ENCODE measurements around the gene LARP4B.
"Not testable (repeated sequence)": the region's sequence is repeated elsewhere in the genome, so short reads cannot be mapped to it uniquely, and the experiment has no call there.

Gene LARP4B

GRCh38 chr10:943334-944033 is 12.0 kb upstream of the LARP4B start:
- Histone ChIP-seq H3K36me3 (ENCODE audit: control insufficient read depth in 2 of 2, insufficient read depth in 2 of 2, low read length in 2 of 2) (no peaks in the 10 kb centered on the region), H3K4me3 (ENCODE audit: low read length in 2 of 2) (no peak overlapping the region), H3K4me1 (ENCODE audit: control insufficient read depth, insufficient read depth, low read length) (no peaks in the 10 kb centered on the region), H3K27ac (ENCODE audit: low read length) (no peak overlapping the region), H3K9ac (ENCODE audit: low read length in 2 of 2) (no peak overlapping the region), H3K9me3 (ENCODE audit: control insufficient read depth in 2 of 2, low read length in 2 of 2) (no peaks in the 10 kb centered on the region), H3K27me3 (ENCODE audit: control insufficient read depth in 1 of 2, insufficient read depth in 2 of 2, low read length in 2 of 2) (no peaks in the 10 kb centered on the region)

DNA sequence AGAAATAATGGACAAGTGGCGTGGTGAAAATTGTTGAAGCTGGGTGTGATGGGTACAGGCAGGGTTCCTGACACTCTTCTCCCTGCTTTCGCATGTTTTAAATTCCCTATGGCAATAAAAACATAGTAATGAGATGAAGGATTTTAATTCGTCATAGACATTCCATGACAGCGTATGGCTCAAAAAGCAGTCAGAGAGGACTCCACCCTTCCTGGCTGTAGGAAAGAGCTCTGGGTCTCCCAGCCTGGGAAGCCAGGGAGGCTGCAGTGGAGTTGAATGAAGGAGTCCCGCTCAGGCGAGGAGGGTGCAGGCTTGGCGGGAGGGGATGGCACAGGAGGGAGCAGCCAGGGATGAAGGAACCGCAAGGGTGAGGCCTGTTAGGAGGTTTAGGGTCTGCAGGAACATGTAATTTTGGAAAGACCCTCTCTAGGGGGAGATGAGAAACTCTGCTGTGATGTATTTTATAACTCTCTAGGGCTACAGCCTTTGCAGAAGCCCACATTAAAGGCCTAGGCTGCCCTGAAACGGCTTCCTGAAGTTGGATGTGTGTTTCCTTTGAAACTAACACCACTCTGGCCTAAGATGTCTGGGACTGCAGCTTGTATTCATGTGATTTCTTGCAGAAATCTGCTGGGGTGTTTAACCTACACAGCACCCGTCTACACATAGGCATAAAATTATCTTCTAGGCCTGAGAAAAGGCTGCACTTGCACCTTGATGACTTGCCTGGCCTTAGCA is 7.6 kb upstream of the LARP4B start:
- Histone ChIP-seq H3K9ac (ENCODE audit: low read length in 2 of 2) (no peak overlapping the region), H3K27me3 (ENCODE audit: control insufficient read depth in 1 of 2, insufficient read depth in 2 of 2, low read length in 2 of 2) (no peaks in the 10 kb centered on the region), H3K4me3 (ENCODE audit: low read length in 2 of 2) (no peak overlapping the region), H3K36me3 (ENCODE audit: control insufficient read depth in 2 of 2, insufficient read depth in 2 of 2, low read length in 2 of 2) (no peaks in the 10 kb centered on the region), H3K27ac (ENCODE audit: low read length) (no peak overlapping the region), H3K4me1 (ENCODE audit: control insufficient read depth, insufficient read depth, low read length) (no peaks in the 10 kb centered on the region), H3K9me3 (ENCODE audit: control insufficient read depth in 2 of 2, low read length in 2 of 2) (no peaks in the 10 kb centered on the region)

- Histone ChIP-seq H3K9me3 (ENCODE audit: control insufficient read depth in 2 of 2, low read length in 2 of 2) (no peaks in the 10 kb centered on the region), H3K9ac (ENCODE audit: low read length in 2 of 2) (no peak overlapping the region), H3K4me1 (ENCODE audit: control insufficient read depth, insufficient read depth, low read length) (peaks cover 6% of the 10 kb centered on the region), H3K27me3 (ENCODE audit: control insufficient read depth in 1 of 2, insufficient read depth in 2 of 2, low read length in 2 of 2) (no peaks in the 10 kb centered on the region), H3K27ac (ENCODE audit: low read length) (no peak overlapping the region), H3K36me3 (ENCODE audit: control insufficient read depth in 2 of 2, insufficient read depth in 2 of 2, low read length in 2 of 2) (no peaks in the 10 kb centered on the region), H3K4me3 (ENCODE audit: low read length in 2 of 2) (no peak overlapping the region)
Measured at GRCh38 chr10:934746-935406, 3.4 kb upstream of the LARP4B start.

DNA sequence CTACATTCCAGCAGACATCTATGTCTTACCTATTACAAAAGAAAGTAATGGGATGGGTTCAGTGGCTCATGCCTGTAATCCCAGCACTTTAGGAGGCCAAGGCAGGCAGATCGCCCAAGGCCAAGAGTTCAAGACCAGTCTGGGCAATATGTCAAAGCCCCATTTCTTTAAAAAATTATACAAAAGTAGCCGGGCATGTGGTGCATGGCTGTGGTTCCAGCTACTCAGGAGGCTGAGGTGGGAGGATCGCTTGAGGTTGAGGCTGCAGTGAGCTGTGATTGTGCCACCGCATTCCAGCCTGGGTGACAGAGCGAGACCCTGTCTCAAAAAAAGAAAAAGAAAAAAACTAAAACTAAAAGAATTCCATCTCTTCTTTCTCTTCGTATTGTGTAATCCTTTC is 2.7 kb upstream of the LARP4B start:
- not testable (repeated sequence) for H3K4me3 ChIP-seq (ENCODE audit: low read length in 2 of 2); H3K27ac ChIP-seq (ENCODE audit: low read length); H3K36me3 ChIP-seq (ENCODE audit: control insufficient read depth in 2 of 2, insufficient read depth in 2 of 2, low read length in 2 of 2); H3K4me1 ChIP-seq (ENCODE audit: control insufficient read depth, insufficient read depth, low read length); H3K9me3 ChIP-seq (ENCODE audit: control insufficient read depth in 2 of 2, low read length in 2 of 2); H3K27me3 ChIP-seq (ENCODE audit: control insufficient read depth in 1 of 2, insufficient read depth in 2 of 2, low read length in 2 of 2); H3K9ac ChIP-seq (ENCODE audit: low read length in 2 of 2)

- H3K9me3 ChIP-seq (ENCODE audit: control insufficient read depth in 2 of 2, low read length in 2 of 2) = no peaks in the 10 kb centered on the region
- H3K36me3 ChIP-seq (ENCODE audit: control insufficient read depth in 2 of 2, insufficient read depth in 2 of 2, low read length in 2 of 2) = no peaks in the 10 kb centered on the region
- no peaks in the 10 kb centered on the region for H3K27me3 ChIP-seq (ENCODE audit: control insufficient read depth in 1 of 2, insufficient read depth in 2 of 2, low read length in 2 of 2)
- H3K27ac ChIP-seq (ENCODE audit: low read length) = peak overlapping the region; percentile 76
- H3K4me3 ChIP-seq (ENCODE audit: low read length in 2 of 2) = no peak overlapping the region
- H3K9ac ChIP-seq (ENCODE audit: low read length in 2 of 2) = no peak overlapping the region
- H3K4me1 ChIP-seq (ENCODE audit: control insufficient read depth, insufficient read depth, low read length) = peaks cover 8% of the 10 kb centered on the region
Measured at GRCh38 chr10:932589-932988, 1.1 kb upstream of the LARP4B start.

DNA sequence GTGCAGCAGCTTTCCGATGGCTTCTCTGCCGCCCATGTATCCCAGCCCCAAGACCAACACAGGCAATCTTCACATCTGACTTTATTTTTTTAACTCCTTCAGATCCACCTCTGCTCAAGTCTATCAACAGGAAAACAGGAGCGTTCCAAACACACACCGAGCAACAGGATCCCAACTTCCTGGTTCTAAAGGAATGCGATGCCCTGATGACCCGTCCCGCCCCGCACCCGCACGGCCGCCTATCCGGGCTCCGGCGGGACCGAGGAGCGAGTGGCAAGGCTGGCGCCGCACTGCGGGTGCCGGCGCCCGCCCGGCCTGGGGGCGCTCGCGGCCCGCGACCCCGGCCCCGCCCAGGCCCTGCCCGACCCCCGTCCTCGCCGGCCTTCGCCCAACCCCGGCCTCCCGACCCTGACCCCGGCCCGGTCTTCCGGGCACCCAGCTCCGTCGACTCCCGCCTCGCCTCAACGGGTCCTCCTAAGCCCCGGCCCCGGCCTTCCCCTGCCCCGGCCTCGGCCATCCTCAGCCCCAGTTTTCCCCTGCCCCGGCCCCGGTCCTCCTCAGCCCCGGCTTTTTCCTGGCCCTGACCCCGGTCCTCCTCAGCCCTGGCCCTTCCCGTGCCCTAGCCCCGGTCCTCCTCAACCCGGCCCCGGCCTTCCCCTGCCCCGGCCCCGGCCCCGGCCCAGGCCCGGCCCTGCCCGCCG is 730 bp downstream of the LARP4B start:
- peaks cover 9% of the 10 kb centered on the region for H3K4me1 ChIP-seq (ENCODE audit: control insufficient read depth, insufficient read depth, low read length)
- H3K27ac ChIP-seq (ENCODE audit: low read length) = peak overlapping the region; percentile 53
- no peaks in the 10 kb centered on the region for H3K9me3 ChIP-seq (ENCODE audit: control insufficient read depth in 2 of 2, low read length in 2 of 2)
- H3K27me3 ChIP-seq (ENCODE audit: control insufficient read depth in 1 of 2, insufficient read depth in 2 of 2, low read length in 2 of 2) = no peaks in the 10 kb centered on the region
- peak overlapping the region; percentile 65 to 79 for H3K9ac ChIP-seq (ENCODE audit: low read length in 2 of 2)
- no peaks in the 10 kb centered on the region for H3K36me3 ChIP-seq (ENCODE audit: control insufficient read depth in 2 of 2, insufficient read depth in 2 of 2, low read length in 2 of 2)
- H3K4me3 ChIP-seq (ENCODE audit: low read length in 2 of 2) = peak overlapping the region; percentile 60 to 77

- H3K9ac ChIP-seq (ENCODE audit: low read length in 2 of 2) = peak overlapping the region; percentile 65 to 79
Measured at GRCh38 chr10:929960-930624, 1.4 kb downstream of the LARP4B start.

GRCh38 chr10:927131-927530 is 4.4 kb downstream of the LARP4B start:
- no peaks in the 10 kb centered on the region for H3K9me3 ChIP-seq (ENCODE audit: control insufficient read depth in 2 of 2, low read length in 2 of 2)
- no peaks in the 10 kb centered on the region for H3K36me3 ChIP-seq (ENCODE audit: control insufficient read depth in 2 of 2, insufficient read depth in 2 of 2, low read length in 2 of 2)
- H3K4me3 ChIP-seq (ENCODE audit: low read length in 2 of 2) = no peak overlapping the region
- H3K27ac ChIP-seq (ENCODE audit: low read length) = no peak overlapping the region
- no peak overlapping the region for H3K9ac ChIP-seq (ENCODE audit: low read length in 2 of 2)
- H3K4me1 ChIP-seq (ENCODE audit: control insufficient read depth, insufficient read depth, low read length) = peaks cover 9% of the 10 kb centered on the region
- no peaks in the 10 kb centered on the region for H3K27me3 ChIP-seq (ENCODE audit: control insufficient read depth in 1 of 2, insufficient read depth in 2 of 2, low read length in 2 of 2)

More at GRCh38 chr10:929960-930624, 1.4 kb downstream of the LARP4B start:
- Histone ChIP-seq H3K27ac (ENCODE audit: low read length) (no peak overlapping the region), H3K4me3 (ENCODE audit: low read length in 2 of 2) (peak overlapping the region; percentile 60 to 77), H3K27me3 (ENCODE audit: control insufficient read depth in 1 of 2, insufficient read depth in 2 of 2, low read length in 2 of 2) (no peaks in the 10 kb centered on the region), H3K36me3 (ENCODE audit: control insufficient read depth in 2 of 2, insufficient read depth in 2 of 2, low read length in 2 of 2) (no peaks in the 10 kb centered on the region), H3K9me3 (ENCODE audit: control insufficient read depth in 2 of 2, low read length in 2 of 2) (no peaks in the 10 kb centered on the region), H3K4me1 (ENCODE audit: control insufficient read depth, insufficient read depth, low read length) (peaks cover 9% of the 10 kb centered on the region)

DNA sequence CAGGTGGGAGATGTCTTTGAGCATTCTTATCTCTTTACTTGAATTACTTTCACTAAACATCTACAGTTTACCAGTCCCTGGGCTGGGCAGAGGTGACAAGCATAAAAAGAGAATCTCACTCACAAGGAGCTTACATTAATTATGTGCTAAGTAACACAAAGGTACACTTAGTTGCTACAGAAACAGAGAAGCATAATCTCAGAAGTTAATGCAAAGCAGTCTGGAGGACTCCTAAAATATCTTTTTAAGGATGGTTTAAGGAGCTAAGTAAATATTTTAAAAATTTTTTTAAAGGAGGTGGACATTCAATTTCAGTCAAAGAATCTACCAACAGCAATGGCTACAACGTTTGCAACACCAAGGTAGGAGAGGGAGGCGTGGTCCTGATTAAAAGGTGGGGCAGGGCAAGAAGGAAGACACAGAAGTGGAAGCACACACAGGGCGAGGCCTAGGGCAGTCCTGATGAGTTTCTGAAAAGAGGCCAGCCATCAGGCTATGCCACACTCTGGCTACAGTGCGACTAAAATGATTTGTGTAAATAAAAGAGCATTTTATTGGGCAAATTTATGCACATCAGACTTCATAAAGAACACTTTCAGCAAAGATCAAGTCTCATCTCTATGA is 5.3 kb downstream of the LARP4B start:
- no peak overlapping the region for H3K4me3 ChIP-seq (ENCODE audit: low read length in 2 of 2)

DNA sequence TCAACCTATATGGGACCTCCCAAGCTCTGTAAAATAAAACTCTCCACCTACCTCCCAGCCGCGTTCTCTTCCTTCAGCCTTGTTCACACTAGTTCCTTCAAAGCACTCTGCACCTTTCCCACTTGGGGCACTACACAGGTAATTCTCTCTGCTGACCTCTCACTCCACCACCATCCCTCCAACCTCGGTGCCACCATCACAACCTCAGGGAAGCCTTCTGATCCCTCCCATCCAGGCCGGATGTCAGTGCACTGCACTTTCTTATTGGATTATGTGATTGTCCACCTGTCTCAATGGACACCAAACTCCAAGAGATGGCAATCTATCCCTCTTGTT is 7.0 kb downstream of the LARP4B start:
- H3K4me1 ChIP-seq (ENCODE audit: control insufficient read depth, insufficient read depth, low read length) = peaks cover 4% of the 10 kb centered on the region
- no peaks in the 10 kb centered on the region for H3K36me3 ChIP-seq (ENCODE audit: control insufficient read depth in 2 of 2, insufficient read depth in 2 of 2, low read length in 2 of 2)
- H3K27ac ChIP-seq (ENCODE audit: low read length) = no peak overlapping the region
- no peaks in the 10 kb centered on the region for H3K27me3 ChIP-seq (ENCODE audit: control insufficient read depth in 1 of 2, insufficient read depth in 2 of 2, low read length in 2 of 2)
- no peaks in the 10 kb centered on the region for H3K9me3 ChIP-seq (ENCODE audit: control insufficient read depth in 2 of 2, low read length in 2 of 2)
- no peak overlapping the region for H3K9ac ChIP-seq (ENCODE audit: low read length in 2 of 2)
- no peak overlapping the region for H3K4me3 ChIP-seq (ENCODE audit: low read length in 2 of 2)

More for the DNA sequence above, 5.3 kb downstream of the LARP4B start:
- peaks cover 9% of the 10 kb centered on the region for H3K4me1 ChIP-seq (ENCODE audit: control insufficient read depth, insufficient read depth, low read length)
- no peak overlapping the region for H3K9ac ChIP-seq (ENCODE audit: low read length in 2 of 2)
- H3K27me3 ChIP-seq (ENCODE audit: control insufficient read depth in 1 of 2, insufficient read depth in 2 of 2, low read length in 2 of 2) = no peaks in the 10 kb centered on the region
- H3K27ac ChIP-seq (ENCODE audit: low read length) = no peak overlapping the region
- H3K36me3 ChIP-seq (ENCODE audit: control insufficient read depth in 2 of 2, insufficient read depth in 2 of 2, low read length in 2 of 2) = no peaks in the 10 kb centered on the region
- H3K9me3 ChIP-seq (ENCODE audit: control insufficient read depth in 2 of 2, low read length in 2 of 2) = no peaks in the 10 kb centered on the region
